HL-60 (cell line): ENCODE data around the gene JPH4.

ENCODE experiments used
- DNase-seq, 2 experiments: peaks; one replicate each; pipeline ENCODE4 v3.0.0-alpha.2; 2010 to 2020; ENCODE audit warnings: low read depth in 1 of 2, low spot score in 1 of 2
- H3K27ac ChIP-seq: fragments of 250-450 bp; sonication (Bioruptor Pico); replicated peaks from 2 replicates; pipeline ENCODE4 v1.5.1; 2020; ENCODE audit warnings: mild to moderate bottlenecking, moderate library complexity
- H3K27me3 ChIP-seq: fragments of 250-450 bp; sonication (Bioruptor Pico); 2 replicates; pipeline ENCODE4 v1.5.1; 2021; ENCODE audit warnings: mild to moderate bottlenecking, moderate library complexity; ENCODE audit not compliant: insufficient read depth, poor library complexity, severe bottlenecking
- H3K4me3 ChIP-seq: replicated peaks from 2 replicates; pipeline ENCODE4 v1.5.1; 2011; ENCODE audit warnings: mild to moderate bottlenecking, control low read depth, low read length; ENCODE audit not compliant: insufficient read depth
- CTCF ChIP-seq: IDR thresholded peaks from one replicate; pipeline ENCODE4 v1.5.1; 2011; ENCODE audit warnings: low read length, control low read depth, inconsistent platforms; ENCODE audit not compliant: insufficient read depth
- GABPA ChIP-seq: IDR thresholded peaks from 2 replicates; pipeline ENCODE4 v1.6.1; 2012; ENCODE audit warnings: low read depth
- POLR2AphosphoS5 ChIP-seq: IDR thresholded peaks from 2 replicates; pipeline ENCODE4 v1.6.1; 2012; ENCODE audit warnings: low read depth
- SPI1 ChIP-seq: IDR thresholded peaks from 2 replicates; pipeline ENCODE4 v1.6.1; 2012; ENCODE audit warnings: low read depth, mild to moderate bottlenecking, borderline replicate concordance
- TF ChIP-seq, protein P1 (sequence below): IDR thresholded peaks from 2 replicates; pipeline ENCODE4 v1.6.1; 2012; ENCODE audit warnings: low read depth; ENCODE audit not compliant: insufficient replicate concordance

The JPH4 gene

GRCh38 chr14:23567186-23568020 is 11.2 kb downstream of the JPH4 start, which contains the start of gene AP1G2:
Gene AP1G2, minus strand, starts transcription at chr14:23567791. Its CDS starts 477 bp downstream, at chr14:23567314.
- TF ChIP-seq SPI1 (peak; percentile 2; the same call in 1 of the 2 replicates), CTCF (no peak), GABPA (no peak), POLR2AphosphoS5 (peak; percentile 84)
- TF ChIP-seq, protein P1, sequence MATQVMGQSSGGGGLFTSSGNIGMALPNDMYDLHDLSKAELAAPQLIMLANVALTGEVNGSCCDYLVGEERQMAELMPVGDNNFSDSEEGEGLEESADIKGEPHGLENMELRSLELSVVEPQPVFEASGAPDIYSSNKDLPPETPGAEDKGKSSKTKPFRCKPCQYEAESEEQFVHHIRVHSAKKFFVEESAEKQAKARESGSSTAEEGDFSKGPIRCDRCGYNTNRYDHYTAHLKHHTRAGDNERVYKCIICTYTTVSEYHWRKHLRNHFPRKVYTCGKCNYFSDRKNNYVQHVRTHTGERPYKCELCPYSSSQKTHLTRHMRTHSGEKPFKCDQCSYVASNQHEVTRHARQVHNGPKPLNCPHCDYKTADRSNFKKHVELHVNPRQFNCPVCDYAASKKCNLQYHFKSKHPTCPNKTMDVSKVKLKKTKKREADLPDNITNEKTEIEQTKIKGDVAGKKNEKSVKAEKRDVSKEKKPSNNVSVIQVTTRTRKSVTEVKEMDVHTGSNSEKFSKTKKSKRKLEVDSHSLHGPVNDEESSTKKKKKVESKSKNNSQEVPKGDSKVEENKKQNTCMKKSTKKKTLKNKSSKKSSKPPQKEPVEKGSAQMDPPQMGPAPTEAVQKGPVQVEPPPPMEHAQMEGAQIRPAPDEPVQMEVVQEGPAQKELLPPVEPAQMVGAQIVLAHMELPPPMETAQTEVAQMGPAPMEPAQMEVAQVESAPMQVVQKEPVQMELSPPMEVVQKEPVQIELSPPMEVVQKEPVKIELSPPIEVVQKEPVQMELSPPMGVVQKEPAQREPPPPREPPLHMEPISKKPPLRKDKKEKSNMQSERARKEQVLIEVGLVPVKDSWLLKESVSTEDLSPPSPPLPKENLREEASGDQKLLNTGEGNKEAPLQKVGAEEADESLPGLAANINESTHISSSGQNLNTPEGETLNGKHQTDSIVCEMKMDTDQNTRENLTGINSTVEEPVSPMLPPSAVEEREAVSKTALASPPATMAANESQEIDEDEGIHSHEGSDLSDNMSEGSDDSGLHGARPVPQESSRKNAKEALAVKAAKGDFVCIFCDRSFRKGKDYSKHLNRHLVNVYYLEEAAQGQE: no peak
- Histone ChIP-seq H3K4me3 (peak within 1 kb of the TSS; percentile 53), H3K27me3 (no peaks in the 10 kb centered on the region), H3K27ac (peak within 1 kb of the TSS; percentile 63)
- peak; percentile 75 to 94 for DNase-seq

- no peak for DNase-seq
- Histone ChIP-seq H3K27me3 (no peaks in the 10 kb centered on the region), H3K27ac (peak overlapping the region; percentile 63; the same call in 1 of the 2 replicates), H3K4me3 (peak overlapping the region; percentile 53)
- TF ChIP-seq, protein P1: no peak
- TF ChIP-seq CTCF (no peak), POLR2AphosphoS5 (no peak), GABPA (no peak), SPI1 (no peak)
These were observed 11.8 kb downstream of the JPH4 start for GRCh38 chr14:23566778-23567185.

DNA sequence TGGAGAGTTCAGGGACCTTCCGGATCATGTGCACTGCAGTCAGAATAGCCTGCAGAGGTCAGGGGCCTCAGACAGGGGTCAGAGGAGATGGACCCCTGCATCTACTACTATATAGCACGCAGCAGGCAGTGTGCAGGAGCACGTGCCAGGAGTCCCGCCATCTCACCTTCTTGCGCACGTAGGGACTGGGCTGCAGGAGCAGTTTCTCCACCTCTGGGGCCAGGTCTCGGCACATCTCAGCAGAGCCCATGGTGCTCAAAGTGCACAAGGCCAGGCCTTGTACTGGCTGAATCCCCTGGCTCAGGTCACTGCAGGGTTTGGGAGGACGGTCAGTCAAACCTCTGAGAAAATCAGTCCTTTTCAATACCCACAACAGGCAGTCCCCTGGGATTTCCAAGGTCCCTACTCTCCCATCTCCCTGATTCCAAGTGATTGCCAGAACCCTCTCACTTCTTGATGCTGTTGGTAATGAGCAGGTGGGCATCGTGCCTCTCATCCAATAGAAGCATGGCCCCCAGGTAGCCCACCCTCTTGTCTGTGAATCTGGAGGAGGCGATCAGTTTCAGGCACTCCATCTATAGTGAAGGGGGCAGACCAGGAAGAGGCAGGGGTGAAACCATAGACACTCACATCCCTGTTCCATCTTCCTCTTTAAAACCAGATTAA is 12.3 kb downstream of the JPH4 start:
- H3K27ac ChIP-seq: no peak overlapping the region
- TF ChIP-seq, protein P1: no peak
- TF ChIP-seq CTCF (no peak), GABPA (no peak), POLR2AphosphoS5 (no peak), SPI1 (no peak)
- no peaks in the 10 kb centered on the region for H3K27me3 ChIP-seq
- no peak overlapping the region for H3K4me3 ChIP-seq
- DNase-seq: no peak
